IMR-90 (cell line): ENCODE results near the gene CAPSL. TPM values are rescaled to one million over a fixed set of nuclear protein-coding genes. Genes with fewer than 3 reads are reported as not detected.

ENCODE experiments used
- ATAC-seq: fragments of 200-7000 bp; cut with Tn5 transposase; 2 replicates; pipeline ENCODE4 v1.9.1; 2020; ENCODE audit warnings: low read depth, mild to moderate bottlenecking, moderate library complexity
- BruUV-seq: library from RNA; stranded (reverse); fragments of 400-500 nt; replicated peaks from 2 replicates; lab custom pipeline; 2021; lab: Mats Ljungman, UMichigan
- CTCF ChIA-PET: fragments of 300-600 bp; formaldehyde crosslinking; extraction: SDS; loops from one replicate; lab custom pipeline; 2021; ENCODE audit warnings: antibody characterized with exemption; lab: Yijun Ruan, JAX
- POLR2A ChIA-PET: fragments of 300-600 bp; sonication (Branson Sonifier 250); formaldehyde crosslinking; loops from one replicate; lab custom pipeline; 2022; ENCODE audit warnings: antibody characterized with exemption; ENCODE audit not compliant: unreplicated experiment; lab: Charles Lee
- DNase-seq: peaks from one replicate; pipeline ENCODE4 v3.0.0; 2013
- H2AFZ ChIP-seq: replicated peaks from 2 replicates; pipeline ENCODE3; 2013; ENCODE audit warnings: low read length, mild to moderate bottlenecking; ENCODE audit not compliant: poor library complexity
- H2AK5ac ChIP-seq: 2 replicates; pipeline ENCODE4 v1.6.1; 2013; ENCODE audit warnings: low read depth, low read length, inconsistent platforms
- H2AK9ac ChIP-seq: replicated peaks from 2 replicates; pipeline ENCODE3; 2013; ENCODE audit warnings: mild to moderate bottlenecking, low read depth, low read length, moderate library complexity; ENCODE audit not compliant: poor library complexity
- H2BK120ac ChIP-seq: 2 replicates; pipeline ENCODE4 v1.6.1; 2013; ENCODE audit warnings: low read depth, low read length, inconsistent platforms
- H2BK15ac ChIP-seq: 3 replicates; pipeline ENCODE4 v1.6.1; 2013; ENCODE audit warnings: low read depth, low read length, inconsistent platforms
- H2BK20ac ChIP-seq: 2 replicates; pipeline ENCODE4 v1.6.1; 2013; ENCODE audit warnings: low read depth, mild to moderate bottlenecking, inconsistent platforms, low read length, moderate library complexity
- H2BK5ac ChIP-seq: 2 replicates; pipeline ENCODE4 v1.6.1; 2013; ENCODE audit warnings: mild to moderate bottlenecking, low read depth, low read length, inconsistent platforms; ENCODE audit not compliant: poor library complexity, severe bottlenecking
- H3K14ac ChIP-seq: replicated peaks from 2 replicates; pipeline ENCODE4 v1.6.1; 2013; ENCODE audit warnings: low read depth, low read length, inconsistent platforms
- H3K18ac ChIP-seq: 2 replicates; pipeline ENCODE4 v1.6.1; 2013; ENCODE audit warnings: low read depth, low read length, control low read depth
- H3K23ac ChIP-seq: 2 replicates; pipeline ENCODE4 v1.6.1; 2013; ENCODE audit warnings: low read depth, low read length, inconsistent platforms
- H3K27ac ChIP-seq: 2 replicates; pipeline ENCODE4 v1.5.1; 2013; ENCODE audit warnings: mild to moderate bottlenecking, control low read depth, low read length; ENCODE audit not compliant: insufficient read depth
- H3K27me3 ChIP-seq: 2 replicates; pipeline ENCODE4 v1.6.1; 2013; ENCODE audit warnings: low read length; ENCODE audit not compliant: control insufficient read depth, insufficient read depth
- H3K36me3 ChIP-seq: 2 replicates; pipeline ENCODE4 v1.6.1; 2013; ENCODE audit warnings: low read length, mixed read lengths; ENCODE audit not compliant: control insufficient read depth, insufficient read depth
- H3K4ac ChIP-seq: 2 replicates; pipeline ENCODE4 v1.6.1; 2013; ENCODE audit warnings: low read depth, low read length, inconsistent platforms
- H3K4me1 ChIP-seq: 2 replicates; pipeline ENCODE4 v1.6.1; 2013; ENCODE audit warnings: low read length, mixed read lengths; ENCODE audit not compliant: control insufficient read depth, insufficient read depth
- H3K4me2 ChIP-seq: 2 replicates; pipeline ENCODE4 v1.6.1; 2013; ENCODE audit warnings: low read depth, mild to moderate bottlenecking, control low read depth, low read length, moderate library complexity
- H3K4me3 ChIP-seq: 2 replicates; pipeline ENCODE4 v1.5.1; 2013; ENCODE audit warnings: low read depth, mild to moderate bottlenecking, control low read depth, low read length, moderate library complexity; ENCODE audit not compliant: insufficient read depth
- H3K56ac ChIP-seq: 2 replicates; pipeline ENCODE4 v1.6.1; 2013; ENCODE audit warnings: low read length, inconsistent platforms; ENCODE audit not compliant: insufficient read depth; ENCODE audit errors: extremely low read depth
- H3K79me1 ChIP-seq, 2 experiments: 2 replicates each; pipeline ENCODE4 v1.6.1; 2013; ENCODE audit warnings: low read length in 2 of 2, inconsistent platforms in 1 of 2, low read depth in 1 of 2
- H3K9ac ChIP-seq: 2 replicates; pipeline ENCODE4 v1.6.1; 2013; ENCODE audit warnings: low read depth, low read length, control low read depth
- H3K9me1 ChIP-seq: 2 replicates; pipeline ENCODE4 v1.6.1; 2013; ENCODE audit warnings: low read length, inconsistent platforms; ENCODE audit not compliant: insufficient read depth
- H3K9me3 ChIP-seq: 2 replicates; pipeline ENCODE4 v1.6.1; 2013; ENCODE audit warnings: low read length; ENCODE audit not compliant: control insufficient read depth, insufficient read depth
- H4K20me1 ChIP-seq: 2 replicates; pipeline ENCODE4 v1.6.1; 2013; ENCODE audit warnings: low read length, inconsistent platforms; ENCODE audit not compliant: insufficient read depth
- H4K5ac ChIP-seq: 2 replicates; pipeline ENCODE4 v1.6.1; 2013; ENCODE audit warnings: mild to moderate bottlenecking, low read depth, low read length, control low read depth
- H4K8ac ChIP-seq, 2 experiments: 2 replicates each; pipeline ENCODE4 v1.6.1; 2013; ENCODE audit warnings: low read depth in 2 of 2, low read length in 2 of 2, control low read depth in 1 of 2, inconsistent platforms in 1 of 2
- H4K91ac ChIP-seq: 2 replicates; pipeline ENCODE4 v1.6.1; 2013; ENCODE audit warnings: low read depth, low read length, inconsistent platforms; ENCODE audit not compliant: insufficient read depth
- CEBPB ChIP-seq: IDR thresholded peaks from 2 replicates; pipeline ENCODE4 v1.6.1; 2012; ENCODE audit warnings: low read depth, low read length, improper control_type of control experiment
- RFX5 ChIP-seq: IDR thresholded peaks from 2 replicates; pipeline ENCODE4 v1.8.0; 2012; ENCODE audit warnings: low read depth, mild to moderate bottlenecking, low read length, moderate library complexity
- WGBS, 2 experiments: methylation state at CpG; one replicate each; pipeline versions ENCODE4 v1.1.5 to v1.1.7; 2013; ENCODE audit warnings: missing lambda C conversion rate in 2 of 2; ENCODE audit not compliant: insufficient read length in 1 of 2; ENCODE audit errors: extremely low coverage in 2 of 2; 5-methylcytosine and 5-hydroxymethylcytosine counted together
- dilution Hi-C: fragments of 300-500 bp; cut with HindIII; formaldehyde crosslinking; loops from one replicate; pipeline ENCODE4 v1.14.3; 2018; ENCODE audit warnings: low sequenced_read_pairs; ENCODE audit not compliant: unreplicated experiment
- in situ Hi-C: fragments of 300-500 bp; cut with MboI; formaldehyde crosslinking; loops from 3 replicates; pipeline ENCODE4 v1.14.3; 2019; ENCODE audit warnings: low sequenced_read_pairs, inconsistent platforms, mixed read lengths
- intact Hi-C: fragments of 100-400 bp; cut with micrococcal nuclease; formaldehyde crosslinking; loops from 2 replicates; pipeline ENCODE4 v1.10.0; 2022
- polyA plus RNA-seq, 3 experiments: library from polyadenylated mRNA; depleted of rRNA; stranded (reverse); fragments of >200 nt; gene quantifications; 2 replicates each; pipeline ENCODE4 v1.2.3, GENCODE V29; 2012; ENCODE audit warnings: low replicate concordance in 1 of 3
- total RNA-seq: library from RNA; depleted of rRNA; stranded (reverse); fragments of >200 nt; gene quantifications from 2 replicates; pipeline ENCODE4 v1.2.3, GENCODE V29; 2012

The CAPSL gene
- total and polyA plus RNA-seq, 2 of the 4 experiments (the other 2 are of a cell fraction), result 0.09 TPM; not detected in 1

DNA sequence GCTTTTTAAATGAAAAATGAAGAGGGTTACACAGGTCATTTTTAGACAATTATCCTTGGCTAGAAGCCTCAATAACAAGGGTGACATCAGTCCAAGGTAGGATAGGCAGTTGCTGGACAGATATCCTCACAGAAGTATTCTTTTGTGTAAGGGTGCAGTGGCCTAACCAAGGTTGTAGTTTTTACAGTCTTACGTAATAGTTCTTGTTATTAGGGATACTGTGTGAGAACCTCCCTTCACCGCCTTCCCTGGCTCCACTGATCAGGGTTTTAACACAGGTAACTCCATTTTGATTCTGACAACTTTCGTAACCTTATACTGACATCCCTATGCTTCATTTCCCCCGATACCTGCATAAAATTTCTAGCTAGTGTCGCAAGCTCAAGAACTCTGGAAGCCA is 8.7 kb upstream of the CAPSL start:
- H4K91ac ChIP-seq, result no peak overlapping the region
- no peak overlapping the region for H2AFZ ChIP-seq
- no peak overlapping the region for H3K4ac ChIP-seq
- H3K4me2 ChIP-seq, result no peak overlapping the region
- no peak overlapping the region for H3K56ac ChIP-seq
- no peak overlapping the region for H2BK20ac ChIP-seq
- H4K5ac ChIP-seq, result no peak overlapping the region
- H3K79me1 ChIP-seq, result no peaks in the 10 kb centered on the region
- H3K27me3 ChIP-seq, result peaks cover 3% of the 10 kb centered on the region
- no peaks in the 10 kb centered on the region for H4K20me1 ChIP-seq
- ChIA-PET CTCF (no interaction called here), POLR2A (no interaction called here)
- H3K9me1 ChIP-seq, result no peaks in the 10 kb centered on the region
- no TSS peak for BruUV-seq
- intact Hi-C loops, result no loop called here
- no peak overlapping the region for H2AK5ac ChIP-seq
- in situ Hi-C loops, result no loop called here
- H4K8ac ChIP-seq, result no peak overlapping the region
- H2BK5ac ChIP-seq, result no peak overlapping the region
- no peak overlapping the region for H2BK120ac ChIP-seq
- no peak overlapping the region for H2AK9ac ChIP-seq
- no peak for ATAC-seq
- no peak overlapping the region for H3K27ac ChIP-seq
- H3K36me3 ChIP-seq, result no peaks in the 10 kb centered on the region
- no peak overlapping the region for H2BK15ac ChIP-seq
- WGBS, 2 experiments, result no CpG with 5 or more reads among the region's 5 CpGs
- dilution Hi-C loops, result no loop called here
- no peaks in the 10 kb centered on the region for H3K4me1 ChIP-seq
- peaks cover 3% of the 10 kb centered on the region; the same call in 1 of the 2 replicates for H3K9me3 ChIP-seq
- no peak overlapping the region for H3K18ac ChIP-seq
- H3K9ac ChIP-seq, result no peak overlapping the region
- no peak for DNase-seq
- H3K4me3 ChIP-seq, result no peak overlapping the region
- no peak overlapping the region for H3K23ac ChIP-seq
- no peak for TF ChIP-seq RFX5
- peak; percentile 69 for TF ChIP-seq CEBPB
- no peak overlapping the region for H3K14ac ChIP-seq
